K562 (cell line): ENCODE data around the gene PCDHGB5. TPM values are rescaled to one million over a fixed set of nuclear protein-coding genes. Genes with fewer than 3 reads are reported as not detected.

Experiments
- ATAC-seq: fragments of 200-7000 bp; cut with Tn5 transposase; 3 replicates; pipeline ENCODE4 v1.9.1; 2020; ENCODE audit warnings: moderate library complexity
- BruUV-seq: library from RNA; stranded (reverse); fragments of 400-500 nt; replicated peaks from 2 replicates; lab custom pipeline; 2021; lab: Mats Ljungman, UMichigan
- CTCF ChIA-PET: fragments of 300-600 bp; formaldehyde crosslinking; extraction: SDS; loops from one replicate; lab custom pipeline; 2021; ENCODE audit warnings: low intra/inter-chr PET ratio; lab: Yijun Ruan, JAX
- POLR2A ChIA-PET: fragments of 300-600, 350-650 bp; sonication (Branson Sonifier 250); formaldehyde crosslinking; extraction: SDS; loops from one replicate; lab custom pipeline; 2021; ENCODE audit warnings: antibody characterized with exemption, inconsistent platforms; lab: Yijun Ruan, JAX
- DNase-seq, 4 experiments: peaks; one replicate each; pipeline versions ENCODE4 v3.0.0 to v3.0.0-alpha.2; 2011 to 2018; ENCODE audit warnings: low spot score in 3 of 4, mixed read lengths in 3 of 4; ENCODE audit errors: extremely low read depth in 1 of 4
- FAIRE-seq: peaks from 2 replicates; lab custom pipeline; 2011; peaks lifted over from hg19 to GRCh38; lab: Jason Lieb, UNC
- H2AFZ ChIP-seq: 2 replicates; pipeline ENCODE4 v1.6.0; 2011; ENCODE audit warnings: low read depth, low read length, control low read depth, inconsistent platforms
- H3K27ac ChIP-seq: fragments of 200-600 bp; 3 replicates; pipeline ENCODE4 v1.8.0; 2011; ENCODE audit warnings: low read depth, mild to moderate bottlenecking, control low read depth, inconsistent platforms, low read length, moderate library complexity, mixed read lengths; ENCODE audit errors: extremely low read depth
- H3K27me3 ChIP-seq, 2 experiments: fragments of 300-600 bp in 1 of 2; 2 replicates in 1 of 2; 3 replicates in 1 of 2; pipeline versions ENCODE4 v1.6.0 to v1.8.0; 2011; ENCODE audit warnings: inconsistent platforms in 2 of 2, low read length in 2 of 2, mild to moderate bottlenecking in 1 of 2, mixed read lengths in 1 of 2, moderate library complexity in 1 of 2; ENCODE audit not compliant: control insufficient read depth in 2 of 2, insufficient read depth in 2 of 2
- H3K36me3 ChIP-seq: fragments of 300-600 bp; 3 replicates; pipeline ENCODE4 v1.8.0; 2011; ENCODE audit warnings: mild to moderate bottlenecking, low read length, inconsistent platforms; ENCODE audit not compliant: control insufficient read depth, insufficient read depth
- H3K4me1 ChIP-seq, 2 experiments: fragments of 200-600 bp in 1 of 2; replicated peaks in 1 of 2; 2 replicates in 1 of 2; 3 replicates in 1 of 2; pipeline versions ENCODE4 v1.5.1 to v1.8.0; 2011; ENCODE audit warnings: inconsistent platforms in 2 of 2, low read length in 2 of 2, mild to moderate bottlenecking in 1 of 2, mixed read lengths in 1 of 2, moderate library complexity in 1 of 2; ENCODE audit not compliant: control insufficient read depth in 2 of 2, insufficient read depth in 2 of 2
- H3K4me2 ChIP-seq: 2 replicates; pipeline ENCODE4 v1.6.1; 2011; ENCODE audit warnings: low read length, control low read depth, inconsistent platforms, mixed read lengths; ENCODE audit not compliant: insufficient read depth
- H3K4me3 ChIP-seq: fragments of 200-600 bp; sonication (generic), shearing (Covaris generic); 2 replicates; pipeline ENCODE4 v1.5.1; 2016; ENCODE audit warnings: control low read depth, inconsistent platforms
- H3K79me2 ChIP-seq: fragments of 200-600 bp; 3 replicates; pipeline ENCODE4 v1.8.0; 2011; ENCODE audit warnings: low read length, inconsistent platforms; ENCODE audit not compliant: control insufficient read depth, insufficient read depth
- H3K9ac ChIP-seq, 2 experiments: 2 replicates each; pipeline versions ENCODE4 v1.6.0 to v1.6.1; 2011; ENCODE audit warnings: low read depth in 2 of 2, low read length in 2 of 2, control low read depth in 1 of 2, inconsistent platforms in 1 of 2, mild to moderate bottlenecking in 1 of 2, mixed read lengths in 1 of 2; ENCODE audit not compliant: insufficient read depth in 1 of 2
- H3K9me1 ChIP-seq: one replicate; pipeline ENCODE4 v1.6.0; 2011; ENCODE audit warnings: inconsistent platforms, mild to moderate bottlenecking, low read length, moderate library complexity; ENCODE audit not compliant: control insufficient read depth, insufficient read depth
- H3K9me3 ChIP-seq: replicated peaks from 2 replicates; pipeline ENCODE4 v1.5.1; 2011; ENCODE audit warnings: low read depth, low read length, inconsistent platforms; ENCODE audit not compliant: control insufficient read depth, insufficient read depth
- H4K20me1 ChIP-seq: replicated peaks from 2 replicates; pipeline ENCODE4 v1.6.1; 2011; ENCODE audit warnings: low read length, inconsistent platforms, mixed read lengths; ENCODE audit not compliant: control insufficient read depth, insufficient read depth
- NRF1 ChIP-seq, 2 experiments: fragments of 450-650 bp; IDR thresholded peaks in 1 of 2; conservative IDR thresholded peaks in 1 of 2; 2 replicates each; pipeline ENCODE4 v1.6.1; 2014; ENCODE audit warnings: mild to moderate bottlenecking in 2 of 2
- WGBS: fragments of 100-300 bp; shearing (Covaris generic); methylation state at CpG from one replicate; pipeline ENCODE4 v1.1.6; 2016; ENCODE audit warnings: low coverage, mixed read lengths; ENCODE audit not compliant: insufficient coverage; ENCODE audit errors: missing lambda C conversion rate; 5-methylcytosine and 5-hydroxymethylcytosine counted together
- in situ Hi-C: fragments of 300-500 bp; cut with MboI; formaldehyde crosslinking; loops from 4 replicates; pipeline ENCODE4 v1.15.0; 2018; ENCODE audit warnings: inconsistent platforms, mixed read lengths
- intact Hi-C: fragments of 100-400 bp; cut with micrococcal nuclease; formaldehyde crosslinking; loops from 2 replicates; pipeline ENCODE4 v1.14.2; 2022
- polyA plus RNA-seq, 8 experiments: library from polyadenylated mRNA; depleted of rRNA in 4 of 8; stranded (reverse) in 5 of 8; unstranded in 3 of 8; fragments of >200 nt; fragmentation: Nextera tagmentation in 2 of 8; fragmentation: Illumina TruSeq in 1 of 8; extraction: Ambion mirVana in 2 of 8; extraction: Trizol in 1 of 8; gene quantifications; 2 replicates each; pipeline versions ENCODE4 v1.2.1 to v1.2.3, GENCODE V29; 2011 to 2014; ENCODE audit warnings: inconsistent platforms in 1 of 8, missing spikeins in 1 of 8
- total RNA-seq, 7 experiments: library from RNA; depleted of rRNA in 6 of 7; stranded (reverse); fragments of >200 nt in 6 of 7; fragmentation: Illumina TruSeq in 2 of 7; extraction: Trizol in 2 of 7; gene quantifications; 2 replicates each; pipeline versions ENCODE4 v1.2.1 to v1.2.3, GENCODE V29; 2011 to 2021; ENCODE audit warnings: low replicate concordance in 1 of 7
- TF ChIP-seq, protein P1 (sequence below), 2 experiments: fragments of 450-650 bp in 1 of 2; IDR thresholded peaks; 2 replicates each; pipeline ENCODE4 v1.6.1; 2011 to 2017; ENCODE audit warnings: low read depth in 2 of 2, antibody characterized with exemption in 1 of 2, borderline replicate concordance in 1 of 2, low read length in 1 of 2, mild to moderate bottlenecking in 1 of 2, mixed read lengths in 1 of 2; ENCODE audit not compliant: control insufficient read depth in 1 of 2

The PCDHGB5 gene
- total and polyA plus RNA-seq, 9 of the 15 experiments (the other 6 are each of a cell fraction or from before 2014, with no cell fraction given), result 0.05 to 0.29 (median 0.12) TPM; not detected in 2

- no peak overlapping the region for H3K9ac ChIP-seq
- BruUV-seq, result no TSS peak
- ATAC-seq, result no peak
- peaks cover 4 to 38% of the 10 kb centered on the region in 2 experiments for H3K27me3 ChIP-seq
- H3K36me3 ChIP-seq, result no peaks in the 10 kb centered on the region
- no peaks in the 10 kb centered on the region for H3K79me2 ChIP-seq
- H3K4me2 ChIP-seq, result no peak overlapping the region
- H3K27ac ChIP-seq, result no peak overlapping the region
- H3K4me3 ChIP-seq, result no peak overlapping the region
- POLR2A ChIA-PET, result interaction anchor here (0.6 kb wide), 1 partner anchor 1331 kb away, joined by 3 read pairs; no protein-coding TSS in a partner anchor
- no peaks in the 10 kb centered on the region for H3K9me1 ChIP-seq
- in situ Hi-C loops (no loop called here), intact Hi-C loops (loop anchor here (5.0 kb wide), 1 partner anchor 45 kb away; no protein-coding TSS in a partner anchor)
- DNase-seq, result no peak
- no peaks in the 10 kb centered on the region for H3K9me3 ChIP-seq
- TF ChIP-seq, protein P1, sequence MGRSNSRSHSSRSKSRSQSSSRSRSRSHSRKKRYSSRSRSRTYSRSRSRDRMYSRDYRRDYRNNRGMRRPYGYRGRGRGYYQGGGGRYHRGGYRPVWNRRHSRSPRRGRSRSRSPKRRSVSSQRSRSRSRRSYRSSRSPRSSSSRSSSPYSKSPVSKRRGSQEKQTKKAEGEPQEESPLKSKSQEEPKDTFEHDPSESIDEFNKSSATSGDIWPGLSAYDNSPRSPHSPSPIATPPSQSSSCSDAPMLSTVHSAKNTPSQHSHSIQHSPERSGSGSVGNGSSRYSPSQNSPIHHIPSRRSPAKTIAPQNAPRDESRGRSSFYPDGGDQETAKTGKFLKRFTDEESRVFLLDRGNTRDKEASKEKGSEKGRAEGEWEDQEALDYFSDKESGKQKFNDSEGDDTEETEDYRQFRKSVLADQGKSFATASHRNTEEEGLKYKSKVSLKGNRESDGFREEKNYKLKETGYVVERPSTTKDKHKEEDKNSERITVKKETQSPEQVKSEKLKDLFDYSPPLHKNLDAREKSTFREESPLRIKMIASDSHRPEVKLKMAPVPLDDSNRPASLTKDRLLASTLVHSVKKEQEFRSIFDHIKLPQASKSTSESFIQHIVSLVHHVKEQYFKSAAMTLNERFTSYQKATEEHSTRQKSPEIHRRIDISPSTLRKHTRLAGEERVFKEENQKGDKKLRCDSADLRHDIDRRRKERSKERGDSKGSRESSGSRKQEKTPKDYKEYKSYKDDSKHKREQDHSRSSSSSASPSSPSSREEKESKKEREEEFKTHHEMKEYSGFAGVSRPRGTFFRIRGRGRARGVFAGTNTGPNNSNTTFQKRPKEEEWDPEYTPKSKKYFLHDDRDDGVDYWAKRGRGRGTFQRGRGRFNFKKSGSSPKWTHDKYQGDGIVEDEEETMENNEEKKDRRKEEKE (IDR thresholded peaks at IDR 0.05; ENCODE audit: borderline replicate concordance in 1 of 2, control insufficient read depth in 1 of 2, low read depth in 2 of 2, low read length in 1 of 2), result no peak
- TF ChIP-seq NRF1 (conservative IDR thresholded peaks at IDR 0.05 in 1 of 2, IDR thresholded peaks at IDR 0.05 in 1 of 2), result peak; percentile 50 to 59; a peak in 3 of 4 replicates
- CTCF ChIA-PET, result no interaction called here
- whole genome bisulfite sequencing, result 28% methylated on average over 47 of the region's 69 CpGs
- no peak overlapping the region for H2AFZ ChIP-seq
- H3K4me1 ChIP-seq, result peaks cover 0 to 7% of the 10 kb centered on the region in 2 experiments; a peak in 1 of 5 replicates
- no peak for FAIRE-seq
- no peaks in the 10 kb centered on the region for H4K20me1 ChIP-seq
These were observed 25.9 kb upstream of the PCDHGB5 start for GRCh38 chr5:141371572-141372475.
